CD4-positive, alpha-beta T cell treated with Interferon gamma for 1 hour (primary cell): ENCODE measurements around the gene ARHGEF11.

Source experiments
- DNase-seq: peaks from one replicate; pipeline ENCODE4 v3.0.0-alpha.2; 2020

ARHGEF11 gene

GRCh38 chr1:156892190-156893047 lies 153.1 kb downstream of the ARHGEF11 start:
- peak; percentile 82 for DNase-seq

- DNase-seq = peak; percentile 40
Observed at GRCh38 chr1:156889802-156890580, 155.6 kb downstream of the ARHGEF11 start.

GRCh38 chr1:156887734-156888133 lies 157.8 kb downstream of the ARHGEF11 start:
- no peak for DNase-seq

- no peak for DNase-seq
Observed at GRCh38 chr1:156887317-156887716, 158.2 kb downstream of the ARHGEF11 start.

- no peak for DNase-seq
Observed at GRCh38 chr1:156886583-156887281, 158.8 kb downstream of the ARHGEF11 start.

- DNase-seq = no peak
Observed at GRCh38 chr1:156885880-156886355, 159.6 kb downstream of the ARHGEF11 start.

GRCh38 chr1:156885314-156885713 lies 160.2 kb downstream of the ARHGEF11 start:
- DNase-seq = no peak
